Esophagus muscularis mucosa (tissue), 4 donors: ENCODE results near the gene FAM186B. TPM values are rescaled to one million over a fixed set of nuclear protein-coding genes. Genes with fewer than 3 reads are reported as not detected.

Experiments
- DNase-seq: peaks from one replicate; pipeline ENCODE4 v3.0.0-alpha.2; 2017; ENCODE audit errors: extremely low spot score
- H3K27ac ChIP-seq, 4 donors: fragments of 200-600 bp; sonication (generic); replicated peaks in 1 of 4; 1 replicate in 3 of 4; 2 replicates in 1 of 4; pipeline ENCODE4 v1.5.1; 2016 to 2019; ENCODE audit warnings: mild to moderate bottlenecking in 1 of 4
- H3K27me3 ChIP-seq, 4 donors: fragments of 200-600 bp; sonication (generic); one replicate each; pipeline versions ENCODE4 v1.5.1 to v1.6.0; 2016 to 2019
- H3K36me3 ChIP-seq, 4 donors: fragments of 200-600 bp; sonication (generic); one replicate each; pipeline ENCODE4 v1.5.1; 2016 to 2019
- H3K4me1 ChIP-seq, 4 donors: fragments of 200-600 bp; sonication (generic); one replicate each; pipeline ENCODE4 v1.5.1; 2016 to 2019
- H3K4me3 ChIP-seq, 4 donors: fragments of 200-600 bp; sonication (generic); 1 replicate in 2 of 4; 2 replicates in 2 of 4; pipeline ENCODE4 v1.5.1; 2016 to 2019; ENCODE audit warnings: mild to moderate bottlenecking in 4 of 4, moderate library complexity in 1 of 4
- H3K9me3 ChIP-seq, 4 donors: fragments of 200-600 bp; sonication (generic); 1 replicate in 3 of 4; 2 replicates in 1 of 4; pipeline ENCODE4 v1.5.1; 2016 to 2019
- EP300 ChIP-seq: sonication (generic); formaldehyde crosslinking; IDR thresholded peaks from one replicate; pipeline ENCODE4 v1.6.1; 2017; ENCODE audit warnings: antibody characterized with exemption
- POLR2A ChIP-seq: fragments of 450-650 bp; IDR thresholded peaks from one replicate; pipeline ENCODE4 v1.6.1; 2017; ENCODE audit warnings: antibody characterized with exemption, moderate library complexity, mild to moderate bottlenecking, low read depth
- POLR2AphosphoS5 ChIP-seq, 2 donors: sonication (generic); formaldehyde crosslinking; IDR thresholded peaks; one replicate each; pipeline ENCODE4 v1.6.1; 2017; ENCODE audit warnings: antibody characterized with exemption in 2 of 2
- WGBS: methylation state at CpG from one replicate; pipeline ENCODE4 v1.1.5; 2018; 5-methylcytosine and 5-hydroxymethylcytosine counted together
- intact Hi-C: fragments of 100-400 bp; cut with DNase I; formaldehyde crosslinking; loops from one replicate; pipeline ENCODE4 v1.15.1; 2023
- total RNA-seq, 4 donors: library from RNA; depleted of rRNA; stranded (reverse); fragments of >200 nt; gene quantifications; one replicate each; pipeline versions ENCODE4 v1.1.0 to v1.2.1, GENCODE V29; 2016
- TF ChIP-seq, protein P1 (sequence below), 3 experiments: fragments of 200-600 bp in 2 of 3; fragments of 450-650 bp in 1 of 3; sonication (generic) in 2 of 3; IDR thresholded peaks; one replicate each; pipeline ENCODE4 v1.5.1; 2017 to 2019; ENCODE audit warnings: antibody characterized with exemption in 3 of 3, mild to moderate bottlenecking in 2 of 3, moderate library complexity in 1 of 3

The FAM186B gene
- total RNA-seq, 4 donors from 2014 or later: under 0.01 to 0.46 (median 0.21) TPM

DNA sequence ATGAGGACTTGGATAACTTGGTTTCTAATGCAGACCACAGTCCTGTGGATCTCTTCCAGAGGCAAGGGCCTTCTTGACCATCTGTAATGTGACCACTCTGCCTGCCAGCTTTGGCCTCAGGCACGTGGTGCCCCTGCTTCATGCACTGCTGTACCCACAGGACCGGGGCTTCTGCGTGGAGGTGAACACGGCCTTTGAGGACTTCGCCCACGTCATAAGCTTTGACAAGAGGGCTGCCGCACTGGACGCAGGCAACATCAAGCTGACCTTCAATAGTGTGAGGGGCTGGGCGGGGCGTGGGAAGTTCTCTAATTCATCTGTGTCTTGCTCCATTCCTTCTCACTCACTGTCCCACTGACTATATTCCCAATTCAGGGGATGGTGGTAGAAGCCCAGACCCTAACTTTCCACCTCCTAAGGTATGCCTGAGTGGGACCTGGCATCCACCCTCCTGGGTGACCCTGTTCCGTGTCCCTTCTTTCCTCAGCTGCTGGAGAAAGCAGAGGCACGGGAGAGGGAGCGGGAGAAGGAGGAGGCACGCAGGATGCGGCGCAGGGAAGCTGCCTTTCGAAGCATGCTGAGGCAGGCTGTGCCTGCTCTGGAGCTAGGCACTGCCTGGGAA is 36.4 kb upstream of the FAM186B start:
- H3K9me3 ChIP-seq: no peaks in the 10 kb centered on the region
- H3K27ac ChIP-seq: no peak overlapping the region
- intact Hi-C loops: no loop called here
- 91% methylated on average over 10 of the region's 17 CpGs for WGBS
- no peak for DNase-seq
- no peaks in the 10 kb centered on the region for H3K27me3 ChIP-seq
- peaks cover 16 to 29% (median 24%) of the 10 kb centered on the region in 4 donors for H3K4me1 ChIP-seq
- TF ChIP-seq POLR2AphosphoS5 (IDR thresholded peaks at IDR 0.05): no peak
- TF ChIP-seq POLR2A: no peak
- TF ChIP-seq, protein P1, sequence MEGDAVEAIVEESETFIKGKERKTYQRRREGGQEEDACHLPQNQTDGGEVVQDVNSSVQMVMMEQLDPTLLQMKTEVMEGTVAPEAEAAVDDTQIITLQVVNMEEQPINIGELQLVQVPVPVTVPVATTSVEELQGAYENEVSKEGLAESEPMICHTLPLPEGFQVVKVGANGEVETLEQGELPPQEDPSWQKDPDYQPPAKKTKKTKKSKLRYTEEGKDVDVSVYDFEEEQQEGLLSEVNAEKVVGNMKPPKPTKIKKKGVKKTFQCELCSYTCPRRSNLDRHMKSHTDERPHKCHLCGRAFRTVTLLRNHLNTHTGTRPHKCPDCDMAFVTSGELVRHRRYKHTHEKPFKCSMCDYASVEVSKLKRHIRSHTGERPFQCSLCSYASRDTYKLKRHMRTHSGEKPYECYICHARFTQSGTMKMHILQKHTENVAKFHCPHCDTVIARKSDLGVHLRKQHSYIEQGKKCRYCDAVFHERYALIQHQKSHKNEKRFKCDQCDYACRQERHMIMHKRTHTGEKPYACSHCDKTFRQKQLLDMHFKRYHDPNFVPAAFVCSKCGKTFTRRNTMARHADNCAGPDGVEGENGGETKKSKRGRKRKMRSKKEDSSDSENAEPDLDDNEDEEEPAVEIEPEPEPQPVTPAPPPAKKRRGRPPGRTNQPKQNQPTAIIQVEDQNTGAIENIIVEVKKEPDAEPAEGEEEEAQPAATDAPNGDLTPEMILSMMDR (IDR thresholded peaks at IDR 0.05): no peak
- no peak for TF ChIP-seq EP300
- H3K36me3 ChIP-seq: peaks cover 7 to 83% (median 74%) of the 10 kb centered on the region in 4 donors
- no peak overlapping the region for H3K4me3 ChIP-seq

DNA sequence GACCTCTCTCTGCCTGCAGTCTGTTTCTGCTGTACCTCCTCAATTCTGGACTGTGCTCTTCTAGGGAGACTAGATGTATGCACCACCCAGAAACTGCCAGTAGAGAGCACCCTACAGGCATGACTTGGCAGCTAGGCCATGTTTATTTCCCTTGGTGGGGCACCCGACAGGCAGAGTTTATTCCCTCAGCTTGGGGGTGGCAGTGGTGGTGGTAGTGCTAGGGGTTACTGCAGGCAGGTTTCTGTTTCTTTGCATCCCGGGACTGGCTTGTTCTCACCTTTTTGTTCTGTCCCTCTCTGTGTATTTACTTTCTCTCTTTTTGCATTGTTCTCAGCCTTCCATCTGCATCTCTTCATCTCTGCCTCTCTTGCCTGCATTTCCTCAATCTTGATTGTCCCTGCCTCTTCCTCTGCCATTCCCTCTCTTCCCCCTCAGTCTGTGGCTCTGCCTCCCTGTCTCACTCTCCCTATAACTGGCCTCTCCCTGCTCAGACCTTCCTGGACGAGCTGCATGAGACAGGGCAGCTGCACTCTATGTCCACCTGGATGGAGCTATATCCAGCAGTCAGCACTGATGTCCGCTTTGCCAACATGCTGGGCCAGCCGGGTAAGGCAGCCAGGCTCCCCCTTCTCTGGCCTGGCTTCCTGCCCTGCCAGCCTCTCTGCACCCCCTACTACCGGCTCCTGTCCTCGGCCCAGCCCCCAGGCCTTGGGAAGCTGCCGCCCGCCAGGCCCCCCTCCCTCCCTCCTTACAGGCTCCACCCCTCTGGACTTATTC is 31.7 kb upstream of the FAM186B start:
- Histone ChIP-seq H3K27ac (peak overlapping the region in 3 of 4 donors; percentile 12 to 35 (median 34)), H3K27me3 (no peaks in the 10 kb centered on the region), H3K4me3 (no peak overlapping the region), H3K4me1 (peaks cover 13 to 20% (median 15%) of the 10 kb centered on the region in 4 donors), H3K9me3 (no peaks in the 10 kb centered on the region), H3K36me3 (peaks cover 0 to 67% (median 58%) of the 10 kb centered on the region in 4 donors)
- 28% methylated on average over 4 of the region's 9 CpGs for WGBS
- TF ChIP-seq, protein P1 (IDR thresholded peaks at IDR 0.05): peak; percentile 56 to 73 (median 63)
- TF ChIP-seq POLR2A (no peak), EP300 (no peak), POLR2AphosphoS5 (IDR thresholded peaks at IDR 0.05) (peak; percentile 32 to 51)
- no peak for DNase-seq
- intact Hi-C loops: no loop called here

DNA sequence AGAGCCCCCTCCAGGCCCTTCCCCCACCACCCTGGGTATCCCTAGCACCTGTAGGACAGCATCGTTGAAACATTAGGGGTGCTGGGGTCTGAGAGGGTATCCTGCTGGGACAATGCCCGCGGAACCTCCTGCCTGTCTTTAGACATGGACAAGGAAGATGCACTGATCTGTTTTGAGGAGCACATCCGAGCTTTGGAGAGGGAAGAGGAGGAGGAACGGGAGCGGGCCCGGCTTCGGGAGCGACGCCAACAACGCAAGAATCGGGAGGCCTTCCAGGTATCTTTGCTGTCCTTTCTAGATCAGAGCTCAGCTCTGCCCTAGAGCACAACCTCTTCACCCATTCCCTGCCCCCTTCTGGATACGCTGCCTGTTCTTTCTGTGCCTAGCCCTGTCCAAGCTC is 31.1 kb upstream of the FAM186B start:
- intact Hi-C loops: no loop called here
- Histone ChIP-seq H3K4me3 (no peak overlapping the region), H3K36me3 (peaks cover 0 to 67% (median 57%) of the 10 kb centered on the region in 4 donors), H3K27ac (peak overlapping the region in 3 of 4 donors; percentile 12 to 36 (median 35)), H3K9me3 (no peaks in the 10 kb centered on the region), H3K4me1 (peaks cover 13 to 20% (median 15%) of the 10 kb centered on the region in 4 donors), H3K27me3 (no peaks in the 10 kb centered on the region)
- WGBS: 55% methylated on average over 13 of the region's 13 CpGs
- TF ChIP-seq EP300 (no peak), POLR2AphosphoS5 (IDR thresholded peaks at IDR 0.05) (no peak), POLR2A (no peak)
- TF ChIP-seq, protein P1 (IDR thresholded peaks at IDR 0.05): no peak
- DNase-seq: no peak

DNA sequence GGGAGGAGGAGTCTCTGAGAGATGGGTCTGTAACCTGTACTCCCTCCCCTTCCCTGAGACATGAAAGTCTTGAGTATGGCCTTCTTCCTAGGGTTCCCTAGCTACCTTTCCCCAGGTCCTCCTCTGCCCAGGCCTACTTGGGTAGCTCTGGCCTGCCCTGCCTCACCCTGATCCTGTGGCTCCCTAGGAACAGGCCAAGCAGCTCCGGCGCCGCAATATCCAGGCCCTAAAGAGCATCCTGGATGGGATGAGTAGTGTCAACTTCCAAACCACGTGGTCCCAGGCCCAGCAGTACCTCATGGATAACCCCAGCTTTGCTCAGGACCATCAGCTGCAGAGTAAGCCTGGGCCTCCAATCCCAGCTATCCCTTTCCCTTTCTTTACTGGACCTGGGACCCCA is 30.2 kb upstream of the FAM186B start:
- Histone ChIP-seq H3K27me3 (no peaks in the 10 kb centered on the region), H3K27ac (no peak overlapping the region), H3K4me3 (no peak overlapping the region), H3K4me1 (peaks cover 13 to 20% (median 15%) of the 10 kb centered on the region in 4 donors), H3K9me3 (no peaks in the 10 kb centered on the region), H3K36me3 (peaks cover 0 to 62% (median 51%) of the 10 kb centered on the region in 4 donors)
- WGBS: 96% methylated on average over 4 of the region's 4 CpGs
- DNase-seq: no peak
- TF ChIP-seq POLR2AphosphoS5 (IDR thresholded peaks at IDR 0.05) (no peak), EP300 (no peak), POLR2A (no peak)
- intact Hi-C loops: no loop called here

DNA sequence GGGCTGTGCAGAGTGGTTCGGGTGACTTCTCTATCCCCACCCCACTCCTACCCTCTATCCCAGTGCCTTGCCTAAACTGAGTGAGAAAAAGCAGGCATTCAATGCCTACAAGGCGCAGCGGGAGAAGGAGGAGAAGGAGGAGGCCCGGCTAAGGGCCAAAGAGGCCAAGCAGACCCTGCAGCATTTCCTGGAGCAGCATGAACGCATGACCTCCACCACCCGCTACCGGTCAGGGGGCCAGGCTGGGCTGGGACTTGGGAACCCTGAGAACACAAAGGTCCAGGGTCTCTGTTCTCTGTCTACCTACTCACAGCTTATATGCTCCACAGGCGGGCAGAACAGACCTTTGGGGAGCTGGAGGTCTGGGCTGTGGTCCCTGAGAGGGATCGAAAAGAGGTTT is 29.6 kb upstream of the FAM186B start:
- Histone ChIP-seq H3K4me3 (no peak overlapping the region), H3K9me3 (no peaks in the 10 kb centered on the region), H3K36me3 (peaks cover 0 to 57% (median 46%) of the 10 kb centered on the region in 4 donors), H3K27ac (no peak overlapping the region), H3K27me3 (no peaks in the 10 kb centered on the region), H3K4me1 (peaks cover 13 to 20% (median 15%) of the 10 kb centered on the region in 4 donors)
- TF ChIP-seq EP300 (no peak), POLR2A (no peak), POLR2AphosphoS5 (IDR thresholded peaks at IDR 0.05) (no peak)
- TF ChIP-seq, protein P1 (IDR thresholded peaks at IDR 0.05): no peak
- WGBS: 83% methylated on average over 9 of the region's 9 CpGs
- DNase-seq: no peak
- intact Hi-C loops: no loop called here
